ENCODE data around the gene LRRC3.

The LRRC3 gene

GRCh38 chr21:44418108-44418875 lies 37.0 kb upstream of the LRRC3 start:
- no peak overlapping the region for H3K27ac ChIP-seq (ENCODE audit: low read depth, low read length, poor library complexity, severe bottlenecking)
- H3K4me3 ChIP-seq (ENCODE audit: low read depth, low read length, poor library complexity, severe bottlenecking) = no peak overlapping the region
- no peaks in the 10 kb centered on the region for H3K79me2 ChIP-seq (ENCODE audit: insufficient read depth, low read length)
- H3K4me1 ChIP-seq (ENCODE audit: insufficient read depth, low read length, severe bottlenecking) = no peaks in the 10 kb centered on the region
- H3K9me3 ChIP-seq (ENCODE audit: low read length) = no peaks in the 10 kb centered on the region
- no peaks in the 10 kb centered on the region for H3K9me2 ChIP-seq (ENCODE audit: low read depth, low read length)
- no peaks in the 10 kb centered on the region for H3F3A ChIP-seq (ENCODE audit: insufficient read depth, low read length)
- H2AFZ ChIP-seq (ENCODE audit: low read length) = no peak overlapping the region
- TF ChIP-seq CTCF (IDR thresholded peaks at IDR 0.05; ENCODE audit: low read length) = no peak
- TF ChIP-seq EZH2 (IDR thresholded peaks at IDR 0.05; ENCODE audit: borderline replicate concordance, low read length) = no peak
- no peaks in the 10 kb centered on the region for H3K27me3 ChIP-seq (ENCODE audit: insufficient read depth, low read length)
- no peaks in the 10 kb centered on the region for H4K20me1 ChIP-seq (ENCODE audit: insufficient read depth, low read length)
- H3K4me2 ChIP-seq (ENCODE audit: low read length) = no peak overlapping the region
- H3K9ac ChIP-seq (ENCODE audit: low read length) = no peak overlapping the region
- no peaks in the 10 kb centered on the region for H3K36me3 ChIP-seq (ENCODE audit: insufficient read depth, low read length)

- H2AFZ ChIP-seq (ENCODE audit: low read length) = no peak overlapping the region
- H3K4me3 ChIP-seq (ENCODE audit: low read depth, low read length, poor library complexity, severe bottlenecking) = no peak overlapping the region
- H3K27ac ChIP-seq (ENCODE audit: low read depth, low read length, poor library complexity, severe bottlenecking) = no peak overlapping the region
- H3K79me2 ChIP-seq (ENCODE audit: insufficient read depth, low read length) = no peaks in the 10 kb centered on the region
- no peaks in the 10 kb centered on the region for H3K27me3 ChIP-seq (ENCODE audit: insufficient read depth, low read length)
- H3K4me1 ChIP-seq (ENCODE audit: insufficient read depth, low read length, severe bottlenecking) = no peaks in the 10 kb centered on the region
- no peaks in the 10 kb centered on the region for H3K36me3 ChIP-seq (ENCODE audit: insufficient read depth, low read length)
- H4K20me1 ChIP-seq (ENCODE audit: insufficient read depth, low read length) = no peaks in the 10 kb centered on the region
- H3K4me2 ChIP-seq (ENCODE audit: low read length) = no peak overlapping the region
- H3K9ac ChIP-seq (ENCODE audit: low read length) = no peak overlapping the region
- no peaks in the 10 kb centered on the region for H3F3A ChIP-seq (ENCODE audit: insufficient read depth, low read length)
- TF ChIP-seq CTCF (IDR thresholded peaks at IDR 0.05; ENCODE audit: low read length) (no peak), EZH2 (IDR thresholded peaks at IDR 0.05; ENCODE audit: borderline replicate concordance, low read length) (no peak)
- no peaks in the 10 kb centered on the region for H3K9me2 ChIP-seq (ENCODE audit: low read depth, low read length)
- H3K9me3 ChIP-seq (ENCODE audit: low read length) = no peaks in the 10 kb centered on the region
These were observed 36.5 kb upstream of the LRRC3 start for GRCh38 chr21:44418876-44419230.

- Histone ChIP-seq H3F3A (ENCODE audit: insufficient read depth, low read length) (no peaks in the 10 kb centered on the region), H3K9me3 (ENCODE audit: low read length) (no peaks in the 10 kb centered on the region), H3K4me3 (ENCODE audit: low read depth, low read length, poor library complexity, severe bottlenecking) (no peak overlapping the region), H4K20me1 (ENCODE audit: insufficient read depth, low read length) (no peaks in the 10 kb centered on the region), H3K27me3 (ENCODE audit: insufficient read depth, low read length) (no peaks in the 10 kb centered on the region), H3K79me2 (ENCODE audit: insufficient read depth, low read length) (no peaks in the 10 kb centered on the region), H3K36me3 (ENCODE audit: insufficient read depth, low read length) (no peaks in the 10 kb centered on the region), H3K9me2 (ENCODE audit: low read depth, low read length) (no peaks in the 10 kb centered on the region), H3K27ac (ENCODE audit: low read depth, low read length, poor library complexity, severe bottlenecking) (no peak overlapping the region), H3K9ac (ENCODE audit: low read length) (no peak overlapping the region), H3K4me1 (ENCODE audit: insufficient read depth, low read length, severe bottlenecking) (no peaks in the 10 kb centered on the region), H2AFZ (ENCODE audit: low read length) (no peak overlapping the region), H3K4me2 (ENCODE audit: low read length) (no peak overlapping the region)
- TF ChIP-seq CTCF (IDR thresholded peaks at IDR 0.05; ENCODE audit: low read length) (no peak), EZH2 (IDR thresholded peaks at IDR 0.05; ENCODE audit: borderline replicate concordance, low read length) (no peak)
These were observed 35.6 kb upstream of the LRRC3 start for GRCh38 chr21:44419679-44420078.
